Measurements from ENCODE around the gene VAV2.

- TF ChIP-seq CTCF (IDR thresholded peaks at IDR 0.05; ENCODE audit: low read depth, low read length, missing input control) (no peak), REST (IDR thresholded peaks at IDR 0.05) (no peak), TAF1 (conservative IDR thresholded peaks at IDR 0.05) (no peak)
Observed at GRCh38 chr9:133834080-133834976, 157.8 kb downstream of the VAV2 start.
